AG04449 (cell line): ENCODE measurements around the gene ATF4.

Experiments used
- CTCF ChIA-PET: fragments of 350-600 bp; formaldehyde crosslinking; extraction: SDS; loops from one replicate; lab custom pipeline; 2021; ENCODE audit warnings: antibody characterized with exemption; lab: Yijun Ruan, JAX
- POLR2A ChIA-PET: fragments of 400-600, 350-600 bp; formaldehyde crosslinking; extraction: SDS; loops from one replicate; lab custom pipeline; 2020; ENCODE audit warnings: antibody characterized with exemption, inconsistent platforms; lab: Yijun Ruan, JAX
- DNase-seq: peaks from one replicate; pipeline ENCODE4 v3.0.0-alpha.2; 2010; ENCODE audit warnings: low read depth, low spot score
- H3K4me3 ChIP-seq: 2 replicates; pipeline ENCODE4 v1.5.1; 2011; ENCODE audit warnings: low read depth, mild to moderate bottlenecking, control low read depth, low read length
- TF ChIP-seq, protein P1 (sequence below): IDR thresholded peaks from one replicate; pipeline ENCODE4 v1.5.1; 2011; ENCODE audit warnings: mild to moderate bottlenecking, moderate library complexity, low read length, control low read depth, inconsistent platforms; ENCODE audit not compliant: insufficient read depth; ENCODE audit errors: missing control alignments

ATF4 gene

DNA sequence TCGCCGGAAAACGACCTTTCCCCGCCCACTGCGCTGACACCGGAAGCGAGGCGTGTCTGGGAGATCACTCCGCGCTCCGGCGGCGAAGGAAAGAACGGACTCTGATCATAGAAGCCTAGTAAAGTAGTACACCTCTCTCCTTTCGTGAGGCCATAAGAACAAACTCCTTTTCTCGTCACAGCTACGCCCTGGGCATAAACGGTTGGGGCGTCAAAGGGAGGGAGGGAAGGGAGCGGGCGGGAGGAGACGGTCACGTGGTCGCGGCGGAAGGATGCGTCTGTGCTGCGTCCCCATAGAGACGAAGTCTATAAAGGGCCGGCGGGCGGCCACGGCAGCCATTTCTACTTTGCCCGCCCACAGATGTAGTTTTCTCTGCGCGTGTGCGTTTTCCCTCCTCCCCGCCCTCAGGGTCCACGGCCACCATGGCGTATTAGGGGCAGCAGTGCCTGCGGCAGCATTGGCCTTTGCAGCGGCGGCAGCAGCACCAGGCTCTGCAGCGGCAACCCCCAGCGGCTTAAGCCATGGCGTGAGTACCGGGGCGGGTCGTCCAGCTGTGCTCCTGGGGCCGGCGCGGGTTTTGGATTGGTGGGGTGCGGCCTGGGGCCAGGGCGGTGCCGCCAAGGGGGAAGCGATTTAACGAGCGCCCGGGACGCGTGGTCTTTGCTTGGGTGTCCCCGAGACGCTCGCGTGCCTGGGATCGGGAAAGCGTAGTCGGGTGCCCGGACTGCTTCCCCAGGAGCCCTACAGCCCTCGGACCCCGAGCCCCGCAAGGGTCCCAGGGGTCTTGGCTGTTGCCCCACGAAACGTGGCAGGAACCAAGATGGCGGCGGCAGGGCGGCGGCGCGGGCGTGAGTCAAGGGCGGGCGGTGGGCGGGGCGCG, at the start of gene ATF4:
Gene ATF4 (plus strand): TSS at position 337 of the 880 bp plus-strand sequence. CDS start 884 bp downstream, outside the sequence.
- peak; percentile 98 for DNase-seq
- ChIA-PET CTCF (interaction anchor here (1.0 to 11.5 kb wide), 5 partner anchors 8 to 203 kb away, joined by 3 to 84 read pairs (median 4); partner anchors contain the start of gene RPL3), POLR2A (interaction anchor here (0.6 to 2.2 kb wide), 26 partner anchors 9 to 732 kb away, joined by 3 to 37 read pairs (median 3); partner anchors contain the start of genes CBX7, MIEF1, RPL3 and SYNGR1)
- TF ChIP-seq, protein P1, sequence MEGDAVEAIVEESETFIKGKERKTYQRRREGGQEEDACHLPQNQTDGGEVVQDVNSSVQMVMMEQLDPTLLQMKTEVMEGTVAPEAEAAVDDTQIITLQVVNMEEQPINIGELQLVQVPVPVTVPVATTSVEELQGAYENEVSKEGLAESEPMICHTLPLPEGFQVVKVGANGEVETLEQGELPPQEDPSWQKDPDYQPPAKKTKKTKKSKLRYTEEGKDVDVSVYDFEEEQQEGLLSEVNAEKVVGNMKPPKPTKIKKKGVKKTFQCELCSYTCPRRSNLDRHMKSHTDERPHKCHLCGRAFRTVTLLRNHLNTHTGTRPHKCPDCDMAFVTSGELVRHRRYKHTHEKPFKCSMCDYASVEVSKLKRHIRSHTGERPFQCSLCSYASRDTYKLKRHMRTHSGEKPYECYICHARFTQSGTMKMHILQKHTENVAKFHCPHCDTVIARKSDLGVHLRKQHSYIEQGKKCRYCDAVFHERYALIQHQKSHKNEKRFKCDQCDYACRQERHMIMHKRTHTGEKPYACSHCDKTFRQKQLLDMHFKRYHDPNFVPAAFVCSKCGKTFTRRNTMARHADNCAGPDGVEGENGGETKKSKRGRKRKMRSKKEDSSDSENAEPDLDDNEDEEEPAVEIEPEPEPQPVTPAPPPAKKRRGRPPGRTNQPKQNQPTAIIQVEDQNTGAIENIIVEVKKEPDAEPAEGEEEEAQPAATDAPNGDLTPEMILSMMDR, result no peak
- H3K4me3 ChIP-seq, result peak within 1 kb of the TSS; percentile 94

GRCh38 chr22:39471381-39472141, 48.8 kb upstream of the ATF4 start:
- H3K4me3 ChIP-seq, result no peak overlapping the region
- ChIA-PET CTCF (interaction anchor here (0.6 to 1.7 kb wide), 4 partner anchors 11 to 553 kb away, joined by 3 to 9 read pairs (median 3); no protein-coding TSS in a partner anchor), POLR2A (interaction anchor here (1.2 to 1.4 kb wide), 2 partner anchors 72 to 152 kb away, joined by 3 to 4 read pairs; partner anchors contain the start of genes RPL3 and TAB1)
- TF ChIP-seq, protein P1, result no peak
- DNase-seq, result no peak

- no peak for DNase-seq
- no peak overlapping the region for H3K4me3 ChIP-seq
- ChIA-PET POLR2A (interaction anchor here (1.4 kb wide), 1 partner anchor 73 kb away, joined by 4 read pairs; the partner anchor contains the start of gene TAB1), CTCF (interaction anchor here (0.8 to 1.7 kb wide), 6 partner anchors 20 to 551 kb away, joined by 3 to 9 read pairs (median 4); no protein-coding TSS in a partner anchor)
- TF ChIP-seq, protein P1, result no peak
Observed at GRCh38 chr22:39472570-39473556, 47.5 kb upstream of the ATF4 start.

DNA sequence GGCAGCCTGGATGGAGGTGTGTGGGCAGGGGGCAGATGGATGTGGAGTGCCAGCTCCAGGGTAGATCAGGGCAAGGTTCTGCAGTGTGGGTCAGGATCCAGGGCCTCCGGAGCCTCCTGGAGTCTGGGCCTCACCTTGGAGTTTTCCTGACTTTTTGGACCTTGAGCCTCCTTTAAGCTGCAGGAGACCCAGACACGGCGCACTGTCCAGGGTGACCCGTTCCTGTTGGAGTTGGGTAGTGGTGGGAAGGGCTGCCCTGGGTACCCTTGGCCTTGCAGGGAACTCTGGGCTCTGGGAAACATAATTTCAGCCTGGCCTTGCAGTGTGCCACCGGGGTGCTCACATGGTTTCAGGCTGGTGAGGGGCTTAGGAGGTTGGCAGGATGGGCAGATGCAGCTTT, 46.5 kb upstream of the ATF4 start:
- CTCF ChIA-PET, result interaction anchor here (0.9 to 1.7 kb wide), 5 partner anchors 19 to 550 kb away, joined by 3 to 6 read pairs (median 4); no protein-coding TSS in a partner anchor
- POLR2A ChIA-PET, result no interaction called here
- TF ChIP-seq, protein P1, result no peak
- no peak for DNase-seq
- no peak overlapping the region for H3K4me3 ChIP-seq

GRCh38 chr22:39474351-39475111, 45.8 kb upstream of the ATF4 start:
- ChIA-PET POLR2A (interaction anchor here (0.8 kb wide), 1 partner anchor 45 kb away, joined by 4 read pairs; no protein-coding TSS in a partner anchor), CTCF (interaction anchor here (0.8 to 11.4 kb wide), 7 partner anchors 19 to 550 kb away, joined by 3 to 132 read pairs (median 5); no protein-coding TSS in a partner anchor)
- DNase-seq, result no peak
- TF ChIP-seq, protein P1, result no peak
- H3K4me3 ChIP-seq, result no peak overlapping the region
